Endothelial cell of umbilical vein (primary cell): ENCODE measurements around the gene ZIC5. TPM values are rescaled to one million over a fixed set of nuclear protein-coding genes. Genes with fewer than 3 reads are reported as not detected.

Experiments
- BruUV-seq: library from RNA; stranded (reverse); fragments of 400-500 nt; replicated peaks from 2 replicates; lab custom pipeline; 2021; lab: Mats Ljungman, UMichigan
- CTCF ChIA-PET: fragments of 300-600, 350-600 bp; sonication (Branson Sonifier 250); formaldehyde crosslinking; loops from one replicate; lab custom pipeline; 2021; ENCODE audit warnings: antibody characterized with exemption, inconsistent platforms; lab: Charles Lee
- POLR2A ChIA-PET: fragments of 300-600, 350-600 bp; sonication (Branson Sonifier 250); formaldehyde crosslinking; loops from one replicate; lab custom pipeline; 2021; ENCODE audit warnings: antibody characterized with exemption, inconsistent platforms; lab: Charles Lee
- DNase-seq: peaks from one replicate; pipeline ENCODE4 v3.0.0-alpha.2; 2011; ENCODE audit warnings: low read depth, low spot score
- FAIRE-seq: peaks from 2 replicates; lab custom pipeline; 2011; peaks lifted over from hg19 to GRCh38; lab: Jason Lieb, UNC
- H2AFZ ChIP-seq: 2 replicates; pipeline ENCODE4 v1.6.0; 2012; ENCODE audit warnings: low read depth, low read length, control low read depth, inconsistent platforms
- H3K27ac ChIP-seq: 2 replicates; pipeline ENCODE4 v1.5.1; 2011; ENCODE audit warnings: low read depth, mild to moderate bottlenecking, control low read depth, low read length, moderate library complexity; ENCODE audit not compliant: insufficient read depth
- H3K27me3 ChIP-seq, 2 experiments: 2 replicates each; pipeline versions ENCODE4 v1.6.0 to v1.6.1; 2011; ENCODE audit warnings: low read length in 2 of 2, mixed read lengths in 1 of 2; ENCODE audit not compliant: control insufficient read depth in 2 of 2, insufficient read depth in 2 of 2
- H3K36me3 ChIP-seq, 2 experiments: 2 replicates in 1 of 2; 3 replicates in 1 of 2; pipeline ENCODE4 v1.5.1; 2011; ENCODE audit warnings: low read length in 2 of 2, mild to moderate bottlenecking in 1 of 2, moderate library complexity in 1 of 2; ENCODE audit not compliant: control insufficient read depth in 2 of 2, insufficient read depth in 2 of 2; ENCODE audit errors: extremely low read depth in 1 of 2
- H3K4me1 ChIP-seq: 3 replicates; pipeline ENCODE4 v1.5.1; 2011; ENCODE audit warnings: mild to moderate bottlenecking, low read length; ENCODE audit not compliant: control insufficient read depth, insufficient read depth; ENCODE audit errors: extremely low read depth
- H3K4me2 ChIP-seq: 2 replicates; pipeline ENCODE4 v1.6.1; 2011; ENCODE audit warnings: low read length, control low read depth, mixed read lengths; ENCODE audit not compliant: insufficient read depth
- H3K4me3 ChIP-seq, 3 experiments: fragments of 200-600 bp in 1 of 3; sonication (generic), shearing (Covaris generic) in 1 of 3; replicated peaks in 1 of 3; 2 replicates each; pipeline ENCODE4 v1.5.1; 2011 to 2016; ENCODE audit warnings: control low read depth in 3 of 3, low read length in 3 of 3, mild to moderate bottlenecking in 2 of 3, inconsistent platforms in 1 of 3, low read depth in 1 of 3, moderate library complexity in 1 of 3; ENCODE audit not compliant: insufficient read depth in 1 of 3
- H3K79me2 ChIP-seq: 2 replicates; pipeline ENCODE4 v1.6.0; 2012; ENCODE audit warnings: low read length, inconsistent platforms; ENCODE audit not compliant: control insufficient read depth, insufficient read depth
- H3K9ac ChIP-seq: replicated peaks from 2 replicates; pipeline ENCODE3; 2011; ENCODE audit warnings: low read length, control low read depth; ENCODE audit not compliant: insufficient read depth; ENCODE audit errors: extremely low read depth
- H3K9me1 ChIP-seq: replicated peaks from 3 replicates; pipeline ENCODE4 v1.6.0; 2011; ENCODE audit warnings: mild to moderate bottlenecking, low read length; ENCODE audit not compliant: control insufficient read depth, insufficient read depth; ENCODE audit errors: extremely low read depth
- H3K9me3 ChIP-seq: replicated peaks from 2 replicates; pipeline ENCODE4 v1.5.1; 2012; ENCODE audit warnings: low read length, inconsistent platforms; ENCODE audit not compliant: control insufficient read depth, insufficient read depth
- H4K20me1 ChIP-seq: replicated peaks from 2 replicates; pipeline ENCODE3; 2011; ENCODE audit warnings: mild to moderate bottlenecking, low read length; ENCODE audit not compliant: control insufficient read depth, insufficient read depth; ENCODE audit errors: extremely low read depth
- EZH2 ChIP-seq: IDR thresholded peaks from 2 replicates; pipeline ENCODE4 v1.6.1; 2012; ENCODE audit warnings: borderline replicate concordance, low read depth, mild to moderate bottlenecking, moderate library complexity, low read length, inconsistent platforms; ENCODE audit not compliant: severe bottlenecking
- FOS ChIP-seq: IDR thresholded peaks from 2 replicates; pipeline ENCODE4 v1.6.1; 2011; ENCODE audit warnings: mild to moderate bottlenecking, low read length, moderate library complexity, borderline replicate concordance; ENCODE audit not compliant: insufficient read depth
- GATA2 ChIP-seq: IDR thresholded peaks from 2 replicates; pipeline ENCODE4 v1.7.0; 2011; ENCODE audit warnings: low read depth, mild to moderate bottlenecking, moderate library complexity, mixed read lengths, low read length; ENCODE audit not compliant: insufficient read length, insufficient read depth
- JUN ChIP-seq: IDR thresholded peaks from 2 replicates; pipeline ENCODE4 v1.6.1; 2011; ENCODE audit warnings: borderline replicate concordance, low read depth; ENCODE audit not compliant: insufficient read length, insufficient read depth
- POLR2A ChIP-seq: IDR thresholded peaks from 2 replicates; pipeline ENCODE4 v1.6.1; 2012; ENCODE audit warnings: low read depth, mild to moderate bottlenecking, control low read depth, low read length
- dilution Hi-C: fragments of 300-500 bp; cut with MboI; formaldehyde crosslinking; loops from one replicate; pipeline ENCODE4 v1.15.0; 2019; ENCODE audit warnings: low sequenced_read_pairs; ENCODE audit not compliant: extremely low pct_ligation_motif_present
- intact Hi-C: fragments of 100-400 bp; cut with micrococcal nuclease; formaldehyde crosslinking; loops from one replicate; pipeline ENCODE4 v1.10.0; 2022
- polyA plus RNA-seq, 4 experiments: library from polyadenylated mRNA; depleted of rRNA in 3 of 4; stranded (reverse) in 3 of 4; unstranded in 1 of 4; fragments of >200 nt; gene quantifications; 2 replicates each; pipeline versions ENCODE4 v1.2.1 to v1.2.3, GENCODE V29; 2011 to 2012; ENCODE audit warnings: missing spikeins in 1 of 4
- total RNA-seq: library from RNA; stranded (reverse); gene quantifications from 2 replicates; pipeline ENCODE4 v1.2.3, GENCODE V29; 2021
- TF ChIP-seq, protein P1 (sequence below): IDR thresholded peaks from 2 replicates; pipeline ENCODE4 v1.6.1; 2011; ENCODE audit not compliant: insufficient read depth, insufficient read length
- TF ChIP-seq, protein P2 (sequence below), 2 donors: IDR thresholded peaks; 1 replicate in 1 of 2; 2 replicates in 1 of 2; pipeline ENCODE4 v1.5.1; 2011; ENCODE audit warnings: low read length in 2 of 2, mild to moderate bottlenecking in 2 of 2, moderate library complexity in 2 of 2, control low read depth in 1 of 2, inconsistent platforms in 1 of 2, low read depth in 1 of 2; ENCODE audit not compliant: insufficient read depth in 1 of 2; ENCODE audit errors: extremely low read depth in 1 of 2

ZIC5 gene
- total and polyA plus RNA-seq, 2 donors (not counting 3 experiments of a cell fraction or from before 2014, with no cell fraction given): not detected

DNA sequence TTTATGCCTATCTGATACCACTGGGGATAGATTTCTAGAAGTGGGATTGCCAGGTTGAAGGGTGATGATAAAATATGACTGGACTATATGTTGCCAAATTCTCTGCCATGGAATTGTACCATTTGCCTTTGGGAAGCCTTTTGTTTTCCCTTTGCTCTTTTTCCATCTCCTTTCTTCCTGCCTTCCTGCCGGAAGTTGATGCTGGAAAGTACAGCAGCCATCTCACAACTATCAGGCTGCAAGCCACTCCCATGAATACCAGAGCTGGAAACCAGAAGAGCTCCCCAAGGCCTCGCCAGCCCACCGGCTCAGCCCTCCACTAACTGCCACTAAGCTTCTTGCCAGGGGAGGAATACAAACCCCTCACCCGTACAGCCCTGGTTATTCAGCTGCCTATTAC lies 29.7 kb downstream of the ZIC5 start:
- H3K9ac ChIP-seq: no peak overlapping the region
- ChIA-PET POLR2A (no interaction called here), CTCF (interaction anchor here (0.7 kb wide), 1 partner anchor 26 kb away, joined by 3 read pairs; no protein-coding TSS in a partner anchor)
- H3K79me2 ChIP-seq: no peaks in the 10 kb centered on the region
- no peak overlapping the region for H3K4me3 ChIP-seq
- H3K4me2 ChIP-seq: no peak overlapping the region
- TF ChIP-seq, protein P1, sequence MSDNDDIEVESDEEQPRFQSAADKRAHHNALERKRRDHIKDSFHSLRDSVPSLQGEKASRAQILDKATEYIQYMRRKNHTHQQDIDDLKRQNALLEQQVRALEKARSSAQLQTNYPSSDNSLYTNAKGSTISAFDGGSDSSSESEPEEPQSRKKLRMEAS: no peak
- TF ChIP-seq GATA2 (no peak), EZH2 (no peak)
- no peaks in the 10 kb centered on the region for H3K9me3 ChIP-seq
- no peak overlapping the region for H2AFZ ChIP-seq
- no TSS peak for BruUV-seq
- no peaks in the 10 kb centered on the region for H3K36me3 ChIP-seq
- H3K4me1 ChIP-seq: no peaks in the 10 kb centered on the region
- dilution Hi-C loops: no loop called here
- DNase-seq (no peak), FAIRE-seq (no peak)
- no peak overlapping the region for H3K27ac ChIP-seq
- no peaks in the 10 kb centered on the region for H3K27me3 ChIP-seq
- no peaks in the 10 kb centered on the region for H4K20me1 ChIP-seq
- H3K9me1 ChIP-seq: no peaks in the 10 kb centered on the region
- intact Hi-C loops: no loop called here

DNA sequence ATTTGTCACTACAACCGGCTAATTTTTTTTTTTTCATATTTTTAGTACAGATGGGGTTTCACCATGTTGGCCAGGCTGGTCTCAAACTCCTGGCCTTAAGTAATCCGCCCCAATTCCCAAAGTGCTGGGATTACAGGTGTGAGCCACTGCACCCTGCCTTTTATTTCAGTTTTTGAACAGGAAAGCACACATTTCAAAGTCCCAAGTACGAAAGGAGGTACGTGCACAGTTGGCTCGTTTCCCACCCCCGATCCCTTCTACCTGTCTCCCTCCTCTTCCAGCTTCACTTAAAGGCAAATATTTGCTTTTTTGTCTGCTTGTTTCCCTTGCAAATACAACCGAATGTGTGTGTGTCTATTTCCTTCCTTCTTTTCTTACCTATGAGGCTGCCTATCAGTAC lies 30.5 kb downstream of the ZIC5 start:
- POLR2A ChIA-PET: no interaction called here

More for the DNA sequence above, 30.5 kb downstream of the ZIC5 start:
- BruUV-seq: no TSS peak
- dilution Hi-C loops (no loop called here), intact Hi-C loops (no loop called here)
- H3K79me2 ChIP-seq: no peaks in the 10 kb centered on the region
- no peaks in the 10 kb centered on the region for H3K9me3 ChIP-seq
- no peaks in the 10 kb centered on the region for H3K9me1 ChIP-seq
- no peak overlapping the region for H3K4me3 ChIP-seq
- no peaks in the 10 kb centered on the region for H3K36me3 ChIP-seq
- H2AFZ ChIP-seq: no peak overlapping the region
- CTCF ChIA-PET: no interaction called here
- H3K4me1 ChIP-seq: no peaks in the 10 kb centered on the region
- DNase-seq (no peak), FAIRE-seq (no peak)
- H4K20me1 ChIP-seq: no peaks in the 10 kb centered on the region
- H3K4me2 ChIP-seq: no peak overlapping the region
- no peak overlapping the region for H3K27ac ChIP-seq
- H3K27me3 ChIP-seq: no peaks in the 10 kb centered on the region
- H3K9ac ChIP-seq: no peak overlapping the region
- no peak for TF ChIP-seq POLR2A
- TF ChIP-seq, protein P2, sequence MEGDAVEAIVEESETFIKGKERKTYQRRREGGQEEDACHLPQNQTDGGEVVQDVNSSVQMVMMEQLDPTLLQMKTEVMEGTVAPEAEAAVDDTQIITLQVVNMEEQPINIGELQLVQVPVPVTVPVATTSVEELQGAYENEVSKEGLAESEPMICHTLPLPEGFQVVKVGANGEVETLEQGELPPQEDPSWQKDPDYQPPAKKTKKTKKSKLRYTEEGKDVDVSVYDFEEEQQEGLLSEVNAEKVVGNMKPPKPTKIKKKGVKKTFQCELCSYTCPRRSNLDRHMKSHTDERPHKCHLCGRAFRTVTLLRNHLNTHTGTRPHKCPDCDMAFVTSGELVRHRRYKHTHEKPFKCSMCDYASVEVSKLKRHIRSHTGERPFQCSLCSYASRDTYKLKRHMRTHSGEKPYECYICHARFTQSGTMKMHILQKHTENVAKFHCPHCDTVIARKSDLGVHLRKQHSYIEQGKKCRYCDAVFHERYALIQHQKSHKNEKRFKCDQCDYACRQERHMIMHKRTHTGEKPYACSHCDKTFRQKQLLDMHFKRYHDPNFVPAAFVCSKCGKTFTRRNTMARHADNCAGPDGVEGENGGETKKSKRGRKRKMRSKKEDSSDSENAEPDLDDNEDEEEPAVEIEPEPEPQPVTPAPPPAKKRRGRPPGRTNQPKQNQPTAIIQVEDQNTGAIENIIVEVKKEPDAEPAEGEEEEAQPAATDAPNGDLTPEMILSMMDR (IDR thresholded peaks at IDR 0.05; ENCODE audit: extremely low read depth in 1 of 2, insufficient read depth in 1 of 2, low read depth in 1 of 2, low read length in 2 of 2): no peak
- TF ChIP-seq JUN: no peak
- no peak for TF ChIP-seq FOS
